Measurements from ENCODE around the gene IL4. TPM values are rescaled to one million over a fixed set of nuclear protein-coding genes. Genes with fewer than 3 reads are reported as not detected.
A peak's percentile ranks its signal among the peaks of the same experiment; 100 is the strongest.

IL4 gene
- total RNA-seq, 1 experiment from 2014 or later, result not detected

- Mint-ChIP-seq H3K4me1 (ENCODE audit: low read depth, unreplicated experiment) (peaks cover 1% of the 10 kb centered on the region), H3K27ac (ENCODE audit: unreplicated experiment) (no peak overlapping the region), H3K4me3 (ENCODE audit: unreplicated experiment) (no peak overlapping the region), H3K27me3 (ENCODE audit: insufficient read depth, unreplicated experiment) (no peaks in the 10 kb centered on the region), H3K9me3 (ENCODE audit: unreplicated experiment) (peaks cover 12% of the 10 kb centered on the region), H3K36me3 (ENCODE audit: insufficient read depth, unreplicated experiment) (peaks cover 12% of the 10 kb centered on the region)
- no peaks in the 10 kb centered on the region for H3K36me3 ChIP-seq (ENCODE audit: control insufficient read depth, insufficient read depth, low read length)
- intact Hi-C loops (cut with micrococcal nuclease; ENCODE audit: unreplicated experiment), result no loop called here
- TF ChIP-seq CTCF (IDR thresholded peaks at IDR 0.05; ENCODE audit: insufficient read depth in 1 of 2, low read depth in 1 of 2, low read length in 1 of 2, severe bottlenecking in 1 of 2, unreplicated experiment in 1 of 2), result no peak
- H3K27me3 ChIP-seq (replicated peaks; ENCODE audit: control insufficient read depth, insufficient read depth, low read length), result no peaks in the 10 kb centered on the region
- peaks cover 10% of the 10 kb centered on the region for H3K4me1 ChIP-seq
- BruUV-seq (replicated peaks), result no TSS peak
- ChIA-PET CTCF (no interaction called here), POLR2A (no interaction called here)
- DNase-seq, result no peak
- H3K9me3 ChIP-seq, result peaks cover 7% of the 10 kb centered on the region
- H3K4me3 ChIP-seq (ENCODE audit: low read depth, low read length), result no peak overlapping the region
These were observed 21.8 kb upstream of the IL4 start for GRCh38 chr5:132651838-132652469.

- CTCF ChIA-PET, result no interaction called here
- H3K36me3 Mint-ChIP-seq (ENCODE audit: insufficient read depth, unreplicated experiment), result no peaks in the 10 kb centered on the region
These were observed 20.1 kb upstream of the IL4 start for GRCh38 chr5:132653716-132654115.

More at GRCh38 chr5:132653716-132654115, 20.1 kb upstream of the IL4 start:
- intact Hi-C loops (cut with micrococcal nuclease; ENCODE audit: unreplicated experiment), result no loop called here
- H3K4me1 ChIP-seq, result no peaks in the 10 kb centered on the region
- no peaks in the 10 kb centered on the region for H3K27me3 ChIP-seq (replicated peaks; ENCODE audit: control insufficient read depth, insufficient read depth, low read length)
- H3K9me3 ChIP-seq, result no peaks in the 10 kb centered on the region
- POLR2A ChIA-PET, result interaction anchor here (0.6 kb wide), 1 partner anchor 167 kb away, joined by 3 read pairs; no protein-coding TSS in a partner anchor
- Mint-ChIP-seq H3K4me1 (ENCODE audit: low read depth, unreplicated experiment) (no peaks in the 10 kb centered on the region), H3K9me3 (ENCODE audit: unreplicated experiment) (peaks cover 2% of the 10 kb centered on the region), H3K27me3 (ENCODE audit: insufficient read depth, unreplicated experiment) (no peaks in the 10 kb centered on the region), H3K27ac (ENCODE audit: unreplicated experiment) (no peak overlapping the region), H3K4me3 (ENCODE audit: unreplicated experiment) (no peak overlapping the region)
- H3K4me3 ChIP-seq (ENCODE audit: low read depth, low read length), result no peak overlapping the region
- no peak for TF ChIP-seq CTCF (IDR thresholded peaks at IDR 0.05; ENCODE audit: insufficient read depth in 1 of 2, low read depth in 1 of 2, low read length in 1 of 2, severe bottlenecking in 1 of 2, unreplicated experiment in 1 of 2)
- DNase-seq, result peak in 1 of 2 experiments; percentile 28
- no TSS peak for BruUV-seq (replicated peaks)
- H3K36me3 ChIP-seq (ENCODE audit: control insufficient read depth, insufficient read depth, low read length), result no peaks in the 10 kb centered on the region
